ENCODE measurements around the gene IL15RA. TPM values are rescaled to one million over a fixed set of nuclear protein-coding genes. Genes with fewer than 3 reads are reported as not detected.
A peak's percentile ranks its signal among the peaks of the same experiment; 100 is the strongest.

IL15RA gene
- total and polyA plus RNA-seq, 4 donors = 6.6 to 10.7 (median 9.4) TPM

DNA sequence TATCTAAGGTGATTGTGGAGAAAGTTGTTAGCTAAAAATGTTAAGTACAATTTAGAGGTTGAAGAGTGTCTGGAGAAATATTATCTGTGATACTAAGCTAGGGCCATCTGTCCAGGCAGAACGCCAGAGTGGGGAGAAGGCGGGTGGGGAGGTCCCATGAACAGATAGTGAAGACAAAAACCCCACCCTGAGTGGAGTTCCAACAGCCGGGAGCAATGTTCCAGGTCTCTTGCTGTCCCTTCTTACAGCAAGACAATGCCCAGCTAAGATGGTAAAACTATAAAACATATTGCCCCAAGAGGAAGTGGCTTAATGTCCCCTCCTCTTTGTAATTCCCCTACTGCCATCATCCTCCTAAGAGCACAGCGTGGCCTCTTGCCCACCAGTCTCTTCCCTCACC is 10.4 kb upstream of the IL15RA start:
- Histone ChIP-seq H3K4me1 (ENCODE audit: control insufficient read depth in 4 of 4, insufficient read depth in 4 of 4, low read length in 3 of 4) (no peaks in the 10 kb centered on the region), H3K9ac (ENCODE audit: low read depth in 1 of 2, low read length in 2 of 2) (no peak overlapping the region), H3K27ac (ENCODE audit: low read depth in 1 of 2, low read length in 2 of 2) (peak overlapping the region in 1 of 2 donors; percentile 20), H3K27me3 (ENCODE audit: control insufficient read depth in 4 of 4, insufficient read depth in 4 of 4, low read length in 3 of 4) (no peaks in the 10 kb centered on the region), H3K9me3 (ENCODE audit: control insufficient read depth in 4 of 4, low read length in 3 of 4) (peaks cover 0 to 3% (median 0%) of the 10 kb centered on the region in 4 donors), H3K36me3 (ENCODE audit: control insufficient read depth in 4 of 4, insufficient read depth in 3 of 4, low read depth in 1 of 4, low read length in 3 of 4) (no peaks in the 10 kb centered on the region), H3K4me3 (ENCODE audit: low read depth in 1 of 3, low read length in 3 of 3) (no peak overlapping the region)
- DNase-seq (ENCODE audit: low spot score) = peak; percentile 81
- TF ChIP-seq FOXA2 (IDR thresholded peaks at IDR 0.05) (no peak), JUND (IDR thresholded peaks at IDR 0.05) (no peak), EGR1 (IDR thresholded peaks at IDR 0.05; ENCODE audit: low read depth in 2 of 2) (no peak), SP1 (IDR thresholded peaks at IDR 0.05) (no peak), HNF4A (conservative IDR thresholded peaks at IDR 0.05) (no peak), TAF1 (conservative IDR thresholded peaks at IDR 0.05) (no peak), YY1 (IDR thresholded peaks at IDR 0.05) (no peak), HNF4G (IDR thresholded peaks at IDR 0.05) (no peak), RAD21 (IDR thresholded peaks at IDR 0.05) (no peak), RXRA (IDR thresholded peaks at IDR 0.05) (no peak), FOXA1 (IDR thresholded peaks at IDR 0.05) (no peak), NR2F2 (IDR thresholded peaks at IDR 0.05) (no peak), GABPA (IDR thresholded peaks at IDR 0.05 in 1 of 2, conservative IDR thresholded peaks at IDR 0.05 in 1 of 2) (no peak)
- TF ChIP-seq, protein P1, sequence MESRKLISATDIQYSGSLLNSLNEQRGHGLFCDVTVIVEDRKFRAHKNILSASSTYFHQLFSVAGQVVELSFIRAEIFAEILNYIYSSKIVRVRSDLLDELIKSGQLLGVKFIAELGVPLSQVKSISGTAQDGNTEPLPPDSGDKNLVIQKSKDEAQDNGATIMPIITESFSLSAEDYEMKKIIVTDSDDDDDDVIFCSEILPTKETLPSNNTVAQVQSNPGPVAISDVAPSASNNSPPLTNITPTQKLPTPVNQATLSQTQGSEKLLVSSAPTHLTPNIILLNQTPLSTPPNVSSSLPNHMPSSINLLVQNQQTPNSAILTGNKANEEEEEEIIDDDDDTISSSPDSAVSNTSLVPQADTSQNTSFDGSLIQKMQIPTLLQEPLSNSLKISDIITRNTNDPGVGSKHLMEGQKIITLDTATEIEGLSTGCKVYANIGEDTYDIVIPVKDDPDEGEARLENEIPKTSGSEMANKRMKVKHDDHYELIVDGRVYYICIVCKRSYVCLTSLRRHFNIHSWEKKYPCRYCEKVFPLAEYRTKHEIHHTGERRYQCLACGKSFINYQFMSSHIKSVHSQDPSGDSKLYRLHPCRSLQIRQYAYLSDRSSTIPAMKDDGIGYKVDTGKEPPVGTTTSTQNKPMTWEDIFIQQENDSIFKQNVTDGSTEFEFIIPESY (IDR thresholded peaks at IDR 0.05) = no peak
- TF ChIP-seq, protein P2, sequence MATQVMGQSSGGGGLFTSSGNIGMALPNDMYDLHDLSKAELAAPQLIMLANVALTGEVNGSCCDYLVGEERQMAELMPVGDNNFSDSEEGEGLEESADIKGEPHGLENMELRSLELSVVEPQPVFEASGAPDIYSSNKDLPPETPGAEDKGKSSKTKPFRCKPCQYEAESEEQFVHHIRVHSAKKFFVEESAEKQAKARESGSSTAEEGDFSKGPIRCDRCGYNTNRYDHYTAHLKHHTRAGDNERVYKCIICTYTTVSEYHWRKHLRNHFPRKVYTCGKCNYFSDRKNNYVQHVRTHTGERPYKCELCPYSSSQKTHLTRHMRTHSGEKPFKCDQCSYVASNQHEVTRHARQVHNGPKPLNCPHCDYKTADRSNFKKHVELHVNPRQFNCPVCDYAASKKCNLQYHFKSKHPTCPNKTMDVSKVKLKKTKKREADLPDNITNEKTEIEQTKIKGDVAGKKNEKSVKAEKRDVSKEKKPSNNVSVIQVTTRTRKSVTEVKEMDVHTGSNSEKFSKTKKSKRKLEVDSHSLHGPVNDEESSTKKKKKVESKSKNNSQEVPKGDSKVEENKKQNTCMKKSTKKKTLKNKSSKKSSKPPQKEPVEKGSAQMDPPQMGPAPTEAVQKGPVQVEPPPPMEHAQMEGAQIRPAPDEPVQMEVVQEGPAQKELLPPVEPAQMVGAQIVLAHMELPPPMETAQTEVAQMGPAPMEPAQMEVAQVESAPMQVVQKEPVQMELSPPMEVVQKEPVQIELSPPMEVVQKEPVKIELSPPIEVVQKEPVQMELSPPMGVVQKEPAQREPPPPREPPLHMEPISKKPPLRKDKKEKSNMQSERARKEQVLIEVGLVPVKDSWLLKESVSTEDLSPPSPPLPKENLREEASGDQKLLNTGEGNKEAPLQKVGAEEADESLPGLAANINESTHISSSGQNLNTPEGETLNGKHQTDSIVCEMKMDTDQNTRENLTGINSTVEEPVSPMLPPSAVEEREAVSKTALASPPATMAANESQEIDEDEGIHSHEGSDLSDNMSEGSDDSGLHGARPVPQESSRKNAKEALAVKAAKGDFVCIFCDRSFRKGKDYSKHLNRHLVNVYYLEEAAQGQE (IDR thresholded peaks at IDR 0.05) = no peak
- TF ChIP-seq, protein P3, sequence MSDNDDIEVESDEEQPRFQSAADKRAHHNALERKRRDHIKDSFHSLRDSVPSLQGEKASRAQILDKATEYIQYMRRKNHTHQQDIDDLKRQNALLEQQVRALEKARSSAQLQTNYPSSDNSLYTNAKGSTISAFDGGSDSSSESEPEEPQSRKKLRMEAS (IDR thresholded peaks at IDR 0.05) = no peak
- TF ChIP-seq, protein P4, sequence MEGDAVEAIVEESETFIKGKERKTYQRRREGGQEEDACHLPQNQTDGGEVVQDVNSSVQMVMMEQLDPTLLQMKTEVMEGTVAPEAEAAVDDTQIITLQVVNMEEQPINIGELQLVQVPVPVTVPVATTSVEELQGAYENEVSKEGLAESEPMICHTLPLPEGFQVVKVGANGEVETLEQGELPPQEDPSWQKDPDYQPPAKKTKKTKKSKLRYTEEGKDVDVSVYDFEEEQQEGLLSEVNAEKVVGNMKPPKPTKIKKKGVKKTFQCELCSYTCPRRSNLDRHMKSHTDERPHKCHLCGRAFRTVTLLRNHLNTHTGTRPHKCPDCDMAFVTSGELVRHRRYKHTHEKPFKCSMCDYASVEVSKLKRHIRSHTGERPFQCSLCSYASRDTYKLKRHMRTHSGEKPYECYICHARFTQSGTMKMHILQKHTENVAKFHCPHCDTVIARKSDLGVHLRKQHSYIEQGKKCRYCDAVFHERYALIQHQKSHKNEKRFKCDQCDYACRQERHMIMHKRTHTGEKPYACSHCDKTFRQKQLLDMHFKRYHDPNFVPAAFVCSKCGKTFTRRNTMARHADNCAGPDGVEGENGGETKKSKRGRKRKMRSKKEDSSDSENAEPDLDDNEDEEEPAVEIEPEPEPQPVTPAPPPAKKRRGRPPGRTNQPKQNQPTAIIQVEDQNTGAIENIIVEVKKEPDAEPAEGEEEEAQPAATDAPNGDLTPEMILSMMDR (IDR thresholded peaks at IDR 0.05; ENCODE audit: low read depth, low read length, missing input control) = no peak
- TF ChIP-seq, protein P5, sequence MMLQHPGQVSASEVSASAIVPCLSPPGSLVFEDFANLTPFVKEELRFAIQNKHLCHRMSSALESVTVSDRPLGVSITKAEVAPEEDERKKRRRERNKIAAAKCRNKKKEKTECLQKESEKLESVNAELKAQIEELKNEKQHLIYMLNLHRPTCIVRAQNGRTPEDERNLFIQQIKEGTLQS (IDR thresholded peaks at IDR 0.05) = no peak
- 77% methylated on average over 4 of the region's 4 CpGs for WGBS
